Keratinocyte (primary cell): Measurements from ENCODE around the gene CES1. TPM values are rescaled to one million over a fixed set of nuclear protein-coding genes. Genes with fewer than 3 reads are reported as not detected.

Source experiments
- DNase-seq: peaks from one replicate; pipeline ENCODE4 v3.0.0-alpha.2; 2011; ENCODE audit warnings: low read depth, missing footprints, low spot score
- FAIRE-seq: peaks from 2 replicates; lab custom pipeline; 2011; peaks lifted over from hg19 to GRCh38; lab: Jason Lieb, UNC
- H2AFZ ChIP-seq: 2 replicates; pipeline ENCODE4 v1.6.0; 2012; ENCODE audit warnings: low read length, control low read depth, inconsistent platforms; ENCODE audit not compliant: control insufficient read depth
- H3K27ac ChIP-seq: 2 replicates; pipeline ENCODE4 v1.5.1; 2011; ENCODE audit warnings: low read length; ENCODE audit not compliant: control insufficient read depth, insufficient read depth
- H3K27me3 ChIP-seq: 3 replicates; pipeline ENCODE4 v1.6.0; 2011; ENCODE audit warnings: low read length; ENCODE audit not compliant: control insufficient read depth, insufficient read depth; ENCODE audit errors: extremely low read depth
- H3K36me3 ChIP-seq, 2 experiments: 2 replicates in 1 of 2; 3 replicates in 1 of 2; pipeline ENCODE4 v1.5.1; 2011; ENCODE audit warnings: low read length in 2 of 2, mild to moderate bottlenecking in 1 of 2; ENCODE audit not compliant: control insufficient read depth in 2 of 2, insufficient read depth in 2 of 2; ENCODE audit errors: extremely low read depth in 1 of 2
- H3K4me1 ChIP-seq: 3 replicates; pipeline ENCODE4 v1.5.1; 2011; ENCODE audit warnings: low read length; ENCODE audit not compliant: control insufficient read depth, insufficient read depth; ENCODE audit errors: extremely low read depth
- H3K4me2 ChIP-seq: 3 replicates; pipeline ENCODE4 v1.6.0; 2011; ENCODE audit warnings: low read depth, low read length; ENCODE audit not compliant: control insufficient read depth, insufficient read depth; ENCODE audit errors: extremely low read depth
- H3K4me3 ChIP-seq, 3 experiments: fragments of 200-600 bp in 1 of 3; sonication (generic) in 1 of 3; 2 replicates in 2 of 3; 3 replicates in 1 of 3; pipeline ENCODE4 v1.5.1; 2011 to 2016; ENCODE audit warnings: low read length in 3 of 3, mild to moderate bottlenecking in 3 of 3, control low read depth in 2 of 3, inconsistent platforms in 1 of 3, low read depth in 1 of 3, mixed read lengths in 1 of 3, mixed run types in 1 of 3, moderate library complexity in 1 of 3; ENCODE audit not compliant: control insufficient read depth in 2 of 3, insufficient read depth in 2 of 3; ENCODE audit errors: extremely low read depth in 1 of 3
- H3K79me2 ChIP-seq: 2 replicates; pipeline ENCODE4 v1.6.0; 2012; ENCODE audit warnings: low read length; ENCODE audit not compliant: control insufficient read depth, insufficient read depth
- H3K9ac ChIP-seq: 3 replicates; pipeline ENCODE4 v1.6.0; 2011; ENCODE audit warnings: low read length; ENCODE audit not compliant: control insufficient read depth, insufficient read depth; ENCODE audit errors: extremely low read depth
- H3K9me1 ChIP-seq: 3 replicates; pipeline ENCODE4 v1.6.0; 2011; ENCODE audit warnings: low read length; ENCODE audit not compliant: control insufficient read depth, insufficient read depth; ENCODE audit errors: extremely low read depth
- H3K9me3 ChIP-seq: 2 replicates; pipeline ENCODE4 v1.5.1; 2012; ENCODE audit warnings: low read depth, low read length; ENCODE audit not compliant: control insufficient read depth
- H4K20me1 ChIP-seq: 3 replicates; pipeline ENCODE4 v1.6.0; 2011; ENCODE audit warnings: low read length; ENCODE audit not compliant: control insufficient read depth, insufficient read depth; ENCODE audit errors: extremely low read depth
- EZH2 ChIP-seq: IDR thresholded peaks from one replicate; pipeline ENCODE4 v1.6.1; 2012; ENCODE audit warnings: inconsistent platforms, mild to moderate bottlenecking, low read length, moderate library complexity
- dilution Hi-C: fragments of 300-500 bp; cut with MboI; formaldehyde crosslinking; loops from one replicate; pipeline ENCODE4 v1.7.0; 2020; ENCODE audit warnings: low sequenced_read_pairs; ENCODE audit not compliant: extremely low pct_ligation_motif_present
- polyA plus RNA-seq, 5 experiments: library from polyadenylated mRNA; depleted of rRNA in 3 of 5; stranded (reverse) in 3 of 5; stranded (forward) in 1 of 5; unstranded in 1 of 5; fragments of >200 nt; gene quantifications; 1 replicate in 1 of 5; 2 replicates in 3 of 5; 3 replicates in 1 of 5; pipeline versions ENCODE4 v1.2.1 to v1.2.3, GENCODE V29; 2011 to 2012; ENCODE audit warnings: missing spikeins in 2 of 5, low read depth in 1 of 5, low replicate concordance in 1 of 5
- TF ChIP-seq, protein P1 (sequence below), 3 experiments: IDR thresholded peaks in 1 of 3; conservative IDR thresholded peaks in 1 of 3; optimal IDR thresholded peaks in 1 of 3; 2 replicates in 2 of 3; 3 replicates in 1 of 3; pipeline versions ENCODE3 to v1.5.1; 2011; ENCODE audit warnings: low read length in 3 of 3, mild to moderate bottlenecking in 3 of 3, moderate library complexity in 2 of 3, control low read depth in 1 of 3, inconsistent platforms in 1 of 3; ENCODE audit not compliant: insufficient read depth in 2 of 3; ENCODE audit errors: extremely low read depth in 1 of 3

The CES1 gene
- polyA plus RNA-seq, 1 donor (not counting 4 experiments of a cell fraction or from before 2014, with no cell fraction given) = 0.10 TPM

DNA sequence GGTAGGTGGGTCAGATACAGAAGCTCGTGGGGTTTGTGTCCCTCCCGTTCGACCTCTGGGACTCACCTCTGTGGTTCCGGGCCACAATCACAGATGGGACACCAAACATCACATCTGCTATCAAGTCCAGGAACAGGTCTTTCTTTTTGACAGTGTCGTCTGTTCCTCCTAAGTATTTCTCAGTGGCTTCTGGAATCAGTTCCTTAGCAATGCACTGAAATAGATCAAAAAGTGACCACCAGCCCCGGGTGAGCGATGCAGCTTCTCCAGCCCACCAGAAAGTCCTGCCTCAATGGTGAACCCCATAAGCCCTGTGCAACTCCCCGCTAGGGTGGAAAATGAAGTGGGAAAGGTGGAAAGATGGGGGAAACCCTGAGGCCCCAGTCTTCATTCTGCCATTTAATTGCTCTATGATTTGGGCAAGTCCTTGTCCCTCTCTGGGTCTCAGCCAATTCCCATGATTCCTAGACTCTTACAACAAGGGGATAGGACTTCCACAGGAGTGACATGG is 22.4 kb downstream of the CES1 start:
- Histone ChIP-seq H3K9me1 (no peaks in the 10 kb centered on the region), H3K9me3 (no peaks in the 10 kb centered on the region), H4K20me1 (no peaks in the 10 kb centered on the region), H3K27ac (no peak overlapping the region), H3K9ac (no peak overlapping the region), H3K4me1 (no peaks in the 10 kb centered on the region), H3K4me2 (no peak overlapping the region), H3K79me2 (no peaks in the 10 kb centered on the region), H2AFZ (no peak overlapping the region), H3K4me3 (no peak overlapping the region), H3K27me3 (no peaks in the 10 kb centered on the region), H3K36me3 (no peaks in the 10 kb centered on the region)
- dilution Hi-C loops = no loop called here
- FAIRE-seq (no peak), DNase-seq (no peak)
- TF ChIP-seq EZH2 = no peak
- TF ChIP-seq, protein P1, sequence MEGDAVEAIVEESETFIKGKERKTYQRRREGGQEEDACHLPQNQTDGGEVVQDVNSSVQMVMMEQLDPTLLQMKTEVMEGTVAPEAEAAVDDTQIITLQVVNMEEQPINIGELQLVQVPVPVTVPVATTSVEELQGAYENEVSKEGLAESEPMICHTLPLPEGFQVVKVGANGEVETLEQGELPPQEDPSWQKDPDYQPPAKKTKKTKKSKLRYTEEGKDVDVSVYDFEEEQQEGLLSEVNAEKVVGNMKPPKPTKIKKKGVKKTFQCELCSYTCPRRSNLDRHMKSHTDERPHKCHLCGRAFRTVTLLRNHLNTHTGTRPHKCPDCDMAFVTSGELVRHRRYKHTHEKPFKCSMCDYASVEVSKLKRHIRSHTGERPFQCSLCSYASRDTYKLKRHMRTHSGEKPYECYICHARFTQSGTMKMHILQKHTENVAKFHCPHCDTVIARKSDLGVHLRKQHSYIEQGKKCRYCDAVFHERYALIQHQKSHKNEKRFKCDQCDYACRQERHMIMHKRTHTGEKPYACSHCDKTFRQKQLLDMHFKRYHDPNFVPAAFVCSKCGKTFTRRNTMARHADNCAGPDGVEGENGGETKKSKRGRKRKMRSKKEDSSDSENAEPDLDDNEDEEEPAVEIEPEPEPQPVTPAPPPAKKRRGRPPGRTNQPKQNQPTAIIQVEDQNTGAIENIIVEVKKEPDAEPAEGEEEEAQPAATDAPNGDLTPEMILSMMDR (optimal IDR thresholded peaks at IDR 0.05 in 1 of 3, IDR thresholded peaks at IDR 0.05 in 1 of 3, conservative IDR thresholded peaks at IDR 0.05 in 1 of 3; ENCODE audit: extremely low read depth in 1 of 3, insufficient read depth in 2 of 3, low read length in 3 of 3) = no peak

DNA sequence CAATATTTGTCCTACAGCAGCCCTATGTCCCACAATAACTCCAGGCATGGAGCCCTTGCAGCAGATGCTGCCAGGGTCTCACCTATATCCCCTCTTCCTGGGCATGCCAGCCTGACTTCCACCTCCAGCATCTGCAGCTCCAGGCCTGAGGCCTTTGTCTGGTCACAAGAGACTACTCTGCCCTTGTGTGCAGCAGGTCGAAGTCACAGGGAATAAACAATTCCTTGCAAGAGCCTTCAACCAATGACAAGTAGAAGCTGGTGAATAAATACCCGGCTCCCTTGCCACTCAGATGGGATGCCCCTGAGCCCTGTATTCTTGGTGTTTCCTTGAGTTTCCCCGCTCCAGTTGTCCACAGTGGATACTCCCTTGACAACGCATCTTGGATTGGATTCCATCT is 23.0 kb downstream of the CES1 start:
- FAIRE-seq = no peak
- H4K20me1 ChIP-seq = no peaks in the 10 kb centered on the region
- H3K79me2 ChIP-seq = no peaks in the 10 kb centered on the region
- TF ChIP-seq, protein P1 (optimal IDR thresholded peaks at IDR 0.05 in 1 of 3, IDR thresholded peaks at IDR 0.05 in 1 of 3, conservative IDR thresholded peaks at IDR 0.05 in 1 of 3; ENCODE audit: extremely low read depth in 1 of 3, insufficient read depth in 2 of 3, low read length in 3 of 3) = no peak
- TF ChIP-seq EZH2 = no peak
- dilution Hi-C loops = no loop called here
- H3K4me3 ChIP-seq = no peak overlapping the region
- no peaks in the 10 kb centered on the region for H3K9me3 ChIP-seq
- no peak overlapping the region for H3K9ac ChIP-seq
- H3K36me3 ChIP-seq = no peaks in the 10 kb centered on the region
- no peaks in the 10 kb centered on the region for H3K27me3 ChIP-seq
- H3K4me1 ChIP-seq = no peaks in the 10 kb centered on the region
- no peak overlapping the region for H2AFZ ChIP-seq
- DNase-seq = no peak
- no peak overlapping the region for H3K4me2 ChIP-seq
- no peak overlapping the region for H3K27ac ChIP-seq
- no peaks in the 10 kb centered on the region for H3K9me1 ChIP-seq
